ENCODE results near the gene VAMP5. TPM values are rescaled to one million over a fixed set of nuclear protein-coding genes. Genes with fewer than 3 reads are reported as not detected.
"Not testable (repeated sequence)": the region's sequence is repeated elsewhere in the genome, so short reads cannot be mapped to it uniquely, and the experiment has no call there.

VAMP5 gene
- total RNA-seq, 2 donors from 2014 or later = 30.5 to 50.7 TPM

- Mint-ChIP-seq H3K4me1 (ENCODE audit: low read depth in 2 of 2) (peaks cover 9 to 21% of the 10 kb centered on the region in 2 donors), H3K27ac (no peak overlapping the region), H3K36me3 (peaks cover 6% of the 10 kb centered on the region), H3K9me3 (no peaks in the 10 kb centered on the region), H3K27me3 (no peaks in the 10 kb centered on the region), H3K4me3 (no peak overlapping the region)
- DNase-seq (ENCODE audit: low spot score) (no peak), ATAC-seq (no peak)
These were observed 26.1 kb upstream of the VAMP5 start for GRCh38 chr2:85558160-85558559.

- H3K9me3 Mint-ChIP-seq; H3K36me3 Mint-ChIP-seq; H3K27me3 Mint-ChIP-seq; ATAC-seq; DNase-seq (ENCODE audit: low spot score): not testable (repeated sequence)
- peaks cover 11 to 21% of the 10 kb centered on the region in 2 donors for H3K4me1 Mint-ChIP-seq (ENCODE audit: low read depth in 2 of 2)
- H3K27ac Mint-ChIP-seq = peak overlapping the region in 1 of 2 donors; percentile 96
- H3K4me3 Mint-ChIP-seq = peak overlapping the region; percentile 98
These were observed 23.9 kb upstream of the VAMP5 start for GRCh38 chr2:85560403-85560726.

GRCh38 chr2:85560812-85561279, 23.4 kb upstream of the VAMP5 start:
- peak overlapping the region; percentile 98 for H3K4me3 Mint-ChIP-seq
- no peaks in the 10 kb centered on the region for H3K9me3 Mint-ChIP-seq
- no peak for DNase-seq (ENCODE audit: low spot score)
- peaks cover 11 to 21% of the 10 kb centered on the region in 2 donors for H3K4me1 Mint-ChIP-seq (ENCODE audit: low read depth in 2 of 2)
- ATAC-seq = peak in 1 of 2 donors; percentile 50
- H3K36me3 Mint-ChIP-seq = peaks cover 6% of the 10 kb centered on the region
- peak overlapping the region; percentile 89 to 96 for H3K27ac Mint-ChIP-seq
- H3K27me3 Mint-ChIP-seq = no peaks in the 10 kb centered on the region

GRCh38 chr2:85561280-85562212, 22.7 kb upstream of the VAMP5 start, which contains the start of gene GGCX:
Gene GGCX, minus strand, starts transcription at chr2:85561493. Its CDS starts 65 bp downstream, at chr2:85561428.
- DNase-seq (ENCODE audit: low spot score) (peak; percentile 93), ATAC-seq (peak; percentile 97 to 98)
- H3K36me3 Mint-ChIP-seq = peaks cover 6% of the 10 kb centered on the region
- H3K27ac Mint-ChIP-seq = peak within 1 kb of the TSS; percentile 89 to 96
- H3K9me3 Mint-ChIP-seq = no peaks in the 10 kb centered on the region
- peaks cover 11 to 21% of the 10 kb centered on the region in 2 donors for H3K4me1 Mint-ChIP-seq (ENCODE audit: low read depth in 2 of 2)
- no peaks in the 10 kb centered on the region for H3K27me3 Mint-ChIP-seq
- peak within 1 kb of the TSS; percentile 98 for H3K4me3 Mint-ChIP-seq

GRCh38 chr2:85564144-85564563, 20.1 kb upstream of the VAMP5 start:
- no peak overlapping the region for H3K4me3 Mint-ChIP-seq
- no peaks in the 10 kb centered on the region for H3K27me3 Mint-ChIP-seq
- H3K36me3 Mint-ChIP-seq = no peaks in the 10 kb centered on the region
- DNase-seq (ENCODE audit: low spot score) (no peak), ATAC-seq (no peak)
- H3K9me3 Mint-ChIP-seq = no peaks in the 10 kb centered on the region
- H3K4me1 Mint-ChIP-seq (ENCODE audit: low read depth in 2 of 2) = peaks cover 11 to 21% of the 10 kb centered on the region in 2 donors
- H3K27ac Mint-ChIP-seq = peak overlapping the region in 1 of 2 donors; percentile 5

- ATAC-seq (no peak), DNase-seq (ENCODE audit: low spot score) (no peak)
- Mint-ChIP-seq H3K36me3 (no peaks in the 10 kb centered on the region), H3K4me3 (no peak overlapping the region), H3K9me3 (no peaks in the 10 kb centered on the region), H3K27ac (no peak overlapping the region), H3K27me3 (peaks cover 5 to 13% of the 10 kb centered on the region in 2 donors), H3K4me1 (ENCODE audit: low read depth in 2 of 2) (peaks cover 5 to 6% of the 10 kb centered on the region in 2 donors)
These were observed 18.0 kb upstream of the VAMP5 start for GRCh38 chr2:85566265-85566664.

GRCh38 chr2:85575739-85576138, 8.5 kb upstream of the VAMP5 start:
- peaks cover 0 to 3% of the 10 kb centered on the region in 2 donors for H3K27me3 Mint-ChIP-seq
- H3K9me3 Mint-ChIP-seq = no peaks in the 10 kb centered on the region
- H3K36me3 Mint-ChIP-seq = no peaks in the 10 kb centered on the region
- H3K27ac Mint-ChIP-seq = no peak overlapping the region
- no peak overlapping the region for H3K4me3 Mint-ChIP-seq
- ATAC-seq (no peak), DNase-seq (ENCODE audit: low spot score) (peak; percentile 2)
- H3K4me1 Mint-ChIP-seq (ENCODE audit: low read depth in 2 of 2) = peaks cover 18 to 27% of the 10 kb centered on the region in 2 donors

GRCh38 chr2:85577063-85577385, 7.2 kb upstream of the VAMP5 start:
- peak overlapping the region; percentile 90 to 94 for H3K27ac Mint-ChIP-seq
- ATAC-seq = no peak
- no peaks in the 10 kb centered on the region for H3K27me3 Mint-ChIP-seq
- H3K4me3 Mint-ChIP-seq = peak overlapping the region; percentile 95
- peaks cover 25 to 27% of the 10 kb centered on the region in 2 donors for H3K4me1 Mint-ChIP-seq (ENCODE audit: low read depth in 2 of 2)
- H3K9me3 Mint-ChIP-seq = no peaks in the 10 kb centered on the region
- DNase-seq (ENCODE audit: low spot score) = peak; percentile 47
- H3K36me3 Mint-ChIP-seq = peaks cover 6% of the 10 kb centered on the region

GRCh38 chr2:85577386-85578242, 6.6 kb upstream of the VAMP5 start, which contains the start of gene VAMP8:
Gene VAMP8, plus strand, starts transcription at chr2:85577586. Its CDS starts 61 bp downstream, at chr2:85577647.
- Mint-ChIP-seq H3K36me3 (peaks cover 12% of the 10 kb centered on the region), H3K27me3 (no peaks in the 10 kb centered on the region), H3K27ac (peak within 1 kb of the TSS; percentile 90 to 94), H3K4me3 (peak within 1 kb of the TSS; percentile 95), H3K9me3 (no peaks in the 10 kb centered on the region), H3K4me1 (ENCODE audit: low read depth in 2 of 2) (peaks cover 29 to 30% of the 10 kb centered on the region in 2 donors)
- peak; percentile 84 to 88 for ATAC-seq
- peak; percentile 74 for DNase-seq (ENCODE audit: low spot score)

GRCh38 chr2:85578243-85579180, 5.7 kb upstream of the VAMP5 start:
- H3K36me3 Mint-ChIP-seq = peaks cover 13% of the 10 kb centered on the region
- peaks cover 35 to 37% of the 10 kb centered on the region in 2 donors for H3K4me1 Mint-ChIP-seq (ENCODE audit: low read depth in 2 of 2)
- peak; percentile 62 for DNase-seq (ENCODE audit: low spot score)
- ATAC-seq = peak; percentile 57 to 59
- no peaks in the 10 kb centered on the region for H3K27me3 Mint-ChIP-seq
- peak overlapping the region; percentile 95 for H3K4me3 Mint-ChIP-seq
- H3K9me3 Mint-ChIP-seq = no peaks in the 10 kb centered on the region
- H3K27ac Mint-ChIP-seq = peak overlapping the region; percentile 90 to 94

GRCh38 chr2:85579266-85579935, 4.8 kb upstream of the VAMP5 start:
- no peak for ATAC-seq
- peaks cover 41 to 42% of the 10 kb centered on the region in 2 donors for H3K4me1 Mint-ChIP-seq (ENCODE audit: low read depth in 2 of 2)
- peak; percentile 23 for DNase-seq (ENCODE audit: low spot score)
- no peaks in the 10 kb centered on the region for H3K27me3 Mint-ChIP-seq
- H3K27ac Mint-ChIP-seq = peak overlapping the region; percentile 90 to 94
- H3K36me3 Mint-ChIP-seq = peaks cover 13% of the 10 kb centered on the region
- no peaks in the 10 kb centered on the region for H3K9me3 Mint-ChIP-seq
- H3K4me3 Mint-ChIP-seq = peak overlapping the region; percentile 95

- H3K4me3 Mint-ChIP-seq = no peak overlapping the region
- peak overlapping the region in 1 of 2 donors; percentile 94 for H3K27ac Mint-ChIP-seq
- H3K4me1 Mint-ChIP-seq (ENCODE audit: low read depth in 2 of 2) = peaks cover 47% of the 10 kb centered on the region in 2 donors
- DNase-seq (ENCODE audit: low spot score) (no peak), ATAC-seq (no peak)
- no peaks in the 10 kb centered on the region for H3K9me3 Mint-ChIP-seq
- H3K27me3 Mint-ChIP-seq = no peaks in the 10 kb centered on the region
- peaks cover 13% of the 10 kb centered on the region for H3K36me3 Mint-ChIP-seq
These were observed 4.0 kb upstream of the VAMP5 start for GRCh38 chr2:85580206-85580605.
